ENCODE data around the gene CEPT1. TPM values are rescaled to one million over a fixed set of nuclear protein-coding genes. Genes with fewer than 3 reads are reported as not detected.

CEPT1 gene
- total RNA-seq, 1 experiment from 2014 or later: 33.0 TPM

GRCh38 chr1:111201275-111202090 lies 61.5 kb downstream of the CEPT1 start:
- H4K20me1 ChIP-seq (ENCODE audit: control insufficient read depth, insufficient read depth, insufficient read length): no peaks in the 10 kb centered on the region
- no peak overlapping the region for H4K8ac ChIP-seq (replicated peaks; ENCODE audit: insufficient read length, low read depth, low read length)
- Mint-ChIP-seq H3K27me3 (ENCODE audit: low read depth) (peaks cover 13% of the 10 kb centered on the region), H3K4me3 (no peak overlapping the region), H3K36me3 (ENCODE audit: insufficient read depth in 1 of 3, low read depth in 3 of 3) (peaks cover 0 to 2% (median 0%) of the 10 kb centered on the region in 3 experiments; a peak in 1 of 7 replicates), H3K27ac (no peak overlapping the region), H3K9me3 (peaks cover 0 to 2% of the 10 kb centered on the region in 2 experiments; a peak in 1 of 5 replicates), H3K4me1 (peaks cover 5 to 15% of the 10 kb centered on the region in 2 experiments)
- H3K79me1 ChIP-seq (ENCODE audit: insufficient read depth, low read depth, low read length, poor library complexity, severe bottlenecking): no peaks in the 10 kb centered on the region
- no peak overlapping the region for H2BK12ac ChIP-seq (ENCODE audit: insufficient read length, low read depth, low read length)
- H3K18ac ChIP-seq (ENCODE audit: insufficient read length, low read depth, low read length): no peak overlapping the region
- no peak overlapping the region for H3K4me2 ChIP-seq (ENCODE audit: insufficient read depth, insufficient read length, low read length)
- H3K79me2 ChIP-seq (ENCODE audit: insufficient read depth, low read length): no peaks in the 10 kb centered on the region
- H2BK20ac ChIP-seq (ENCODE audit: low read depth, low read length, poor library complexity, severe bottlenecking): no peak overlapping the region
- no peak overlapping the region for H3T11ph ChIP-seq (ENCODE audit: low read length)
- H3K9ac ChIP-seq (ENCODE audit: extremely low read depth, insufficient read length, low read length): no peak overlapping the region
- H4K91ac ChIP-seq (ENCODE audit: insufficient read length, low read depth, low read length): no peak overlapping the region
- no peak for DNase-seq
- no peak overlapping the region for H2AFZ ChIP-seq (ENCODE audit: low read length)
- WGBS (ENCODE audit: extremely low coverage, insufficient read length, low lambda C conversion rate): no CpG with 5 or more reads among the region's 5 CpGs
- no peaks in the 10 kb centered on the region for H3K4me1 ChIP-seq (ENCODE audit: insufficient read depth, low read length)
- no peak overlapping the region for H3K4ac ChIP-seq (ENCODE audit: low read depth, low read length)
- H3K23ac ChIP-seq (ENCODE audit: insufficient read length, low read depth, low read length): no peak overlapping the region
- H3K14ac ChIP-seq (ENCODE audit: insufficient read depth, low read length): no peak overlapping the region
- no peak overlapping the region for H2AK5ac ChIP-seq (ENCODE audit: insufficient read length, low read length)
- no peak overlapping the region for H3K27ac ChIP-seq (ENCODE audit: insufficient read length, low read depth, low read length)
- no peaks in the 10 kb centered on the region for H3K23me2 ChIP-seq (ENCODE audit: insufficient read length, low read depth, low read length, poor library complexity, severe bottlenecking)
- no peak overlapping the region for H3K56ac ChIP-seq (ENCODE audit: insufficient read length, low read depth, low read length)
- no peak overlapping the region for H2BK15ac ChIP-seq (ENCODE audit: low read depth, low read length)
- H3K27me3 ChIP-seq (ENCODE audit: insufficient read depth, low read length): no peaks in the 10 kb centered on the region
- H3K9me3 ChIP-seq (ENCODE audit: control insufficient read depth, low read depth, low read length): no peaks in the 10 kb centered on the region
- no peak overlapping the region for H2BK120ac ChIP-seq (ENCODE audit: low read depth, low read length, poor library complexity, severe bottlenecking)
- H4K5ac ChIP-seq (ENCODE audit: insufficient read length, low read depth, low read length): no peak overlapping the region
- H2BK5ac ChIP-seq (ENCODE audit: insufficient read length, low read length): no peak overlapping the region
- TF ChIP-seq CTCF (conservative IDR thresholded peaks at IDR 0.05): no peak

Data from H9 (cell line).